ENCODE results near the gene NRG3.

GRCh38 chr10:82692458-82692857 is 817.5 kb downstream of the NRG3 start:
- TF ChIP-seq CTCF (IDR thresholded peaks at IDR 0.05), result no peak
- no peak for TF ChIP-seq POLR2A (IDR thresholded peaks at IDR 0.05)
